Liver (tissue), 9 donors: Measurements from ENCODE around the gene D2HGDH. TPM values are rescaled to one million over a fixed set of nuclear protein-coding genes. Genes with fewer than 3 reads are reported as not detected.
A peak's percentile ranks its signal among the peaks of the same experiment; 100 is the strongest.

Source experiments
- DNase-seq: peaks from one replicate; pipeline ENCODE4 v3.0.0-alpha.2; 2017; ENCODE audit warnings: low spot score
- H3K27ac ChIP-seq, 2 donors: one replicate each; pipeline ENCODE4 v1.7.0; 2013; ENCODE audit warnings: inconsistent platforms in 2 of 2, low read length in 2 of 2, control low read depth in 1 of 2, low read depth in 1 of 2, mild to moderate bottlenecking in 1 of 2
- H3K27me3 ChIP-seq, 4 donors: one replicate each; pipeline versions ENCODE4 v1.6.1 to v1.7.0; 2013; ENCODE audit warnings: low read length in 3 of 4, inconsistent platforms in 1 of 4, mild to moderate bottlenecking in 1 of 4, moderate library complexity in 1 of 4; ENCODE audit not compliant: control insufficient read depth in 4 of 4, insufficient read depth in 4 of 4
- H3K36me3 ChIP-seq, 4 donors: one replicate each; pipeline versions ENCODE4 v1.6.1 to v1.7.0; 2013; ENCODE audit warnings: low read length in 3 of 4, mild to moderate bottlenecking in 3 of 4, low read depth in 1 of 4, moderate library complexity in 1 of 4; ENCODE audit not compliant: control insufficient read depth in 4 of 4, insufficient read depth in 3 of 4
- H3K4me1 ChIP-seq, 4 donors: one replicate each; pipeline versions ENCODE4 v1.6.1 to v1.7.0; 2013; ENCODE audit warnings: low read length in 3 of 4, mild to moderate bottlenecking in 3 of 4, moderate library complexity in 1 of 4; ENCODE audit not compliant: control insufficient read depth in 4 of 4, insufficient read depth in 4 of 4
- H3K4me3 ChIP-seq, 3 donors: one replicate each; pipeline versions ENCODE4 v1.6.1 to v1.7.0; 2013; ENCODE audit warnings: low read length in 3 of 3, control low read depth in 1 of 3, low read depth in 1 of 3, mild to moderate bottlenecking in 1 of 3
- H3K9ac ChIP-seq, 2 donors: one replicate each; pipeline ENCODE4 v1.7.0; 2013; ENCODE audit warnings: low read length in 2 of 2, mild to moderate bottlenecking in 2 of 2, moderate library complexity in 2 of 2, control low read depth in 1 of 2, low read depth in 1 of 2
- H3K9me3 ChIP-seq, 4 donors: one replicate each; pipeline versions ENCODE4 v1.6.1 to v1.7.0; 2013; ENCODE audit warnings: low read length in 3 of 4; ENCODE audit not compliant: control insufficient read depth in 4 of 4
- FOXA1 ChIP-seq: IDR thresholded peaks from 2 replicates; pipeline ENCODE4 v1.6.1; 2016; ENCODE audit warnings: antibody characterized with exemption
- HNF4A ChIP-seq, 2 donors: conservative IDR thresholded peaks; 2 replicates each; pipeline ENCODE4 v1.6.1; 2016; ENCODE audit warnings: antibody characterized with exemption in 2 of 2, mild to moderate bottlenecking in 2 of 2
- HNF4G ChIP-seq: IDR thresholded peaks from 2 replicates; pipeline ENCODE4 v1.6.1; 2016; ENCODE audit warnings: antibody characterized with exemption
- NR2F2 ChIP-seq: IDR thresholded peaks from 2 replicates; pipeline ENCODE4 v1.6.1; 2016; ENCODE audit warnings: antibody characterized with exemption
- RAD21 ChIP-seq, 2 donors: IDR thresholded peaks; 2 replicates each; pipeline ENCODE4 v1.6.1; 2016; ENCODE audit warnings: antibody characterized with exemption in 2 of 2, mild to moderate bottlenecking in 2 of 2
- RXRA ChIP-seq, 2 donors: IDR thresholded peaks; 2 replicates each; pipeline ENCODE4 v1.6.1; 2017 to 2018; ENCODE audit warnings: antibody characterized with exemption in 2 of 2, mild to moderate bottlenecking in 1 of 2
- SP1 ChIP-seq: IDR thresholded peaks from 2 replicates; pipeline ENCODE4 v1.6.1; 2018; ENCODE audit warnings: antibody characterized with exemption, mild to moderate bottlenecking
- YY1 ChIP-seq: IDR thresholded peaks from 2 replicates; pipeline ENCODE4 v1.6.1; 2016; ENCODE audit warnings: antibody characterized with exemption, mild to moderate bottlenecking
- ZBTB33 ChIP-seq: IDR thresholded peaks from 2 replicates; pipeline ENCODE4 v1.6.1; 2016; ENCODE audit warnings: antibody characterized with exemption
- WGBS: extraction: QIAGEN DNeasy Blood & Tissue Kit; methylation state at CpG from one replicate; pipeline ENCODE4 v1.1.7; 2013; 5-methylcytosine and 5-hydroxymethylcytosine counted together
- polyA plus RNA-seq, 2 donors: library from polyadenylated mRNA; stranded (reverse) in 1 of 2; unstranded in 1 of 2; fragments of 200-250 nt in 1 of 2; fragments of >200 nt in 1 of 2; fragmentation: Nextera tagmentation in 1 of 2; extraction: Ambion mirVana in 1 of 2; gene quantifications; one replicate each; pipeline versions ENCODE4 v1.2.1 to v1.2.3, GENCODE V29; 2013 to 2015
- total RNA-seq, 2 donors: library from RNA; depleted of rRNA; stranded (reverse); fragments of >200 nt; gene quantifications; one replicate each; pipeline ENCODE4 v1.2.3, GENCODE V29; 2014
- TF ChIP-seq, protein P1 (sequence below): IDR thresholded peaks from 2 replicates; pipeline ENCODE4 v1.6.1; 2016; ENCODE audit warnings: antibody characterized with exemption
- TF ChIP-seq, protein P2 (sequence below): IDR thresholded peaks from 2 replicates; pipeline ENCODE4 v1.6.1; 2016; ENCODE audit warnings: antibody characterized with exemption, mild to moderate bottlenecking
- donor health status: healthy.
- donor health status: healthy.
- donor health status: healthy.
- donor health status: healthy.
- donor health status: healthy.

Gene D2HGDH
- total and polyA plus RNA-seq, 4 donors: 6.4 to 25.0 (median 13.5) TPM

- Histone ChIP-seq H3K27ac (peak overlapping the region; percentile 85 to 93), H3K9me3 (no peaks in the 10 kb centered on the region), H3K4me1 (peaks cover 8 to 42% (median 24%) of the 10 kb centered on the region in 4 donors), H3K4me3 (peak overlapping the region; percentile 68 to 85 (median 74)), H3K27me3 (no peaks in the 10 kb centered on the region), H3K9ac (peak overlapping the region; percentile 88 to 92), H3K36me3 (peaks cover 0 to 2% (median 0%) of the 10 kb centered on the region in 4 donors)
- TF ChIP-seq, protein P1, sequence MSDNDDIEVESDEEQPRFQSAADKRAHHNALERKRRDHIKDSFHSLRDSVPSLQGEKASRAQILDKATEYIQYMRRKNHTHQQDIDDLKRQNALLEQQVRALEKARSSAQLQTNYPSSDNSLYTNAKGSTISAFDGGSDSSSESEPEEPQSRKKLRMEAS: no peak
- no peak for TF ChIP-seq FOXA1
- peak; percentile 33 for DNase-seq
- 41% methylated on average over 29 of the region's 29 CpGs for WGBS
These were observed 75.2 kb downstream of the D2HGDH start for GRCh38 chr2:241809383-241810306.

DNA sequence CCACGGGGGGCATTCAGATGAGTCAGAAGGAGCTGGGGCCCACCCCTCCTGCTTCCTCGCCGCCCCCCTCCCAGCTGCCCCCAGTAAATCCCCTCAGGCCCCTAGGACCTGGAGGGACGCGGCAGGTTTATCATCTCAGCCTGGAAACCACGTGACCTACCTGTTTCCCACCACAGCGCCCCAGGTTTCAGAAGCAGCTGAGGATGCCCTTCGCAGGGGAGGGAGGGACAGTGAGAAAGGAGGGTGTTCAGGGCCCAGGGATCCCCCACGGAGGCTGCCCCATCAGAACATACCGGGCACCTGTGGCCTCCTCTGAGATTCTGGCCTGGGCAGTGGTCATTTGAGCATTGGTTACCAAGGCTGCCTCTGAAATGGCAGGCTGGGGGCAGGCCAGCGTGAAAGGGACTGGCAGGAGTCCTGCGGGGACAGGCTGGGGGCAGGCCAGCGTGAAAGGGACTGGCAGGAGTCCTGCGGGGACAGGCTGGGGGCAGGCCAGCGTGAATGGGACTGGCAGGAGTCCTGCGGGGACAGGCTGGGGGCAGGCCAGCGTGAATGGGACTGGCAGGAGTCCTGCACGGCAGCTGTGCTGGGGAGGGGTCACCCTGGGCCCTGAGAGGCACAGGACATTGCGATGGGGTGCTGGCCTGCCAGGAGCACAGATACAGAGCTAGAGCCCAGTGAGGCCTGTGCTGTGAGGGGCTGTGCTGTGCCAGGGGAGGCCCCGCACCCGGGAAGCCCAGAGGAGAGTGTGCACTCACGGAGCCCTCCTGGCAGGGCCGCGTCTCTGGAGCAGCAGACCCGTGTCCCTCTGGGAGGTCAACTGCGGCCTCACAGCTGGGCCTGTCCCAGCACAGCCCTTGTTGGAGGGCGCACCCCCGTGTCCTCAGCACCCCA lies 76.1 kb downstream of the D2HGDH start:
- Histone ChIP-seq H3K4me3 (peak overlapping the region; percentile 54 to 74 (median 68)), H3K27me3 (no peaks in the 10 kb centered on the region), H3K4me1 (peaks cover 5 to 38% (median 26%) of the 10 kb centered on the region in 4 donors), H3K36me3 (peaks cover 0 to 2% (median 0%) of the 10 kb centered on the region in 4 donors), H3K9ac (peak overlapping the region in 1 of 2 donors; percentile 14), H3K27ac (peak overlapping the region; percentile 85 to 93), H3K9me3 (no peaks in the 10 kb centered on the region)
- 34% methylated on average over 28 of the region's 28 CpGs for WGBS
- no peak for DNase-seq
- no peak for TF ChIP-seq YY1
- TF ChIP-seq HNF4A (conservative IDR thresholded peaks at IDR 0.05): peak in 1 of 2 donors; percentile 4

GRCh38 chr2:241811201-241811951 lies 76.9 kb downstream of the D2HGDH start:
- Histone ChIP-seq H3K36me3 (peaks cover 0 to 2% (median 0%) of the 10 kb centered on the region in 4 donors), H3K9ac (peak overlapping the region in 1 of 2 donors; percentile 14), H3K4me3 (peak overlapping the region in 1 of 3 donors; percentile 68), H3K4me1 (peaks cover 5 to 38% (median 26%) of the 10 kb centered on the region in 4 donors), H3K27ac (peak overlapping the region; percentile 85 to 93), H3K27me3 (no peaks in the 10 kb centered on the region), H3K9me3 (no peaks in the 10 kb centered on the region)
- no peak for DNase-seq
- WGBS: 67% methylated on average over 27 of the region's 27 CpGs
- TF ChIP-seq RAD21 (IDR thresholded peaks at IDR 0.05) (peak in 1 of 2 donors; percentile 6), HNF4G (no peak), ZBTB33 (no peak), SP1 (no peak), NR2F2 (peak; percentile 40), RXRA (IDR thresholded peaks at IDR 0.05) (peak in 1 of 2 donors; percentile 6)
- TF ChIP-seq, protein P2, sequence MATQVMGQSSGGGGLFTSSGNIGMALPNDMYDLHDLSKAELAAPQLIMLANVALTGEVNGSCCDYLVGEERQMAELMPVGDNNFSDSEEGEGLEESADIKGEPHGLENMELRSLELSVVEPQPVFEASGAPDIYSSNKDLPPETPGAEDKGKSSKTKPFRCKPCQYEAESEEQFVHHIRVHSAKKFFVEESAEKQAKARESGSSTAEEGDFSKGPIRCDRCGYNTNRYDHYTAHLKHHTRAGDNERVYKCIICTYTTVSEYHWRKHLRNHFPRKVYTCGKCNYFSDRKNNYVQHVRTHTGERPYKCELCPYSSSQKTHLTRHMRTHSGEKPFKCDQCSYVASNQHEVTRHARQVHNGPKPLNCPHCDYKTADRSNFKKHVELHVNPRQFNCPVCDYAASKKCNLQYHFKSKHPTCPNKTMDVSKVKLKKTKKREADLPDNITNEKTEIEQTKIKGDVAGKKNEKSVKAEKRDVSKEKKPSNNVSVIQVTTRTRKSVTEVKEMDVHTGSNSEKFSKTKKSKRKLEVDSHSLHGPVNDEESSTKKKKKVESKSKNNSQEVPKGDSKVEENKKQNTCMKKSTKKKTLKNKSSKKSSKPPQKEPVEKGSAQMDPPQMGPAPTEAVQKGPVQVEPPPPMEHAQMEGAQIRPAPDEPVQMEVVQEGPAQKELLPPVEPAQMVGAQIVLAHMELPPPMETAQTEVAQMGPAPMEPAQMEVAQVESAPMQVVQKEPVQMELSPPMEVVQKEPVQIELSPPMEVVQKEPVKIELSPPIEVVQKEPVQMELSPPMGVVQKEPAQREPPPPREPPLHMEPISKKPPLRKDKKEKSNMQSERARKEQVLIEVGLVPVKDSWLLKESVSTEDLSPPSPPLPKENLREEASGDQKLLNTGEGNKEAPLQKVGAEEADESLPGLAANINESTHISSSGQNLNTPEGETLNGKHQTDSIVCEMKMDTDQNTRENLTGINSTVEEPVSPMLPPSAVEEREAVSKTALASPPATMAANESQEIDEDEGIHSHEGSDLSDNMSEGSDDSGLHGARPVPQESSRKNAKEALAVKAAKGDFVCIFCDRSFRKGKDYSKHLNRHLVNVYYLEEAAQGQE: no peak
